C4-2B (cell line): ENCODE results near the gene BIK.

Experiments
- ZFX ChIP-seq: fragments of 450-650 bp; IDR thresholded peaks from 2 replicates; pipeline ENCODE4 v1.6.1; 2017
- TF ChIP-seq, protein P1 (sequence below): fragments of 450-650 bp; conservative IDR thresholded peaks from 2 replicates; pipeline ENCODE4 v1.5.1; 2017; ENCODE audit warnings: mild to moderate bottlenecking

DNA sequence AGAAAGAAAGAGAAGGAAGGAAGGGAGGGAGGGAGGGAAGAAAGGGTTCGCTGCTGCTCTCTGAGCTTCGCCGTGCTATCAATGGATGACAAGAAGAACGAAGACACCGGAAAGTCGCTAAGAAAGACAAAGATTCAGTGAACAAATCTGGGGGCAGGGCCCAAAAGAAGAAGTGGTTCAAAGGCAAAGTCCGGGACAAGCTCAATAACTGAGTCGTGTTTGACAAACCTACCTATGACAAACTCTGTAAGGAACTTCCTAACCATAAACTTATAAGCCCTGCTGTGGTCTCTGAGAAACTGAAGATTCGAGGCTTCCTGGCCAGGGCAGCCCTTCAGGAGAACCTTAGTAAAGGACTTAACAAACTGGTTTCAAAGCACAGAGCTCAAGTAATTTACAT, 18.5 kb upstream of the BIK start:
- TF ChIP-seq, protein P1, sequence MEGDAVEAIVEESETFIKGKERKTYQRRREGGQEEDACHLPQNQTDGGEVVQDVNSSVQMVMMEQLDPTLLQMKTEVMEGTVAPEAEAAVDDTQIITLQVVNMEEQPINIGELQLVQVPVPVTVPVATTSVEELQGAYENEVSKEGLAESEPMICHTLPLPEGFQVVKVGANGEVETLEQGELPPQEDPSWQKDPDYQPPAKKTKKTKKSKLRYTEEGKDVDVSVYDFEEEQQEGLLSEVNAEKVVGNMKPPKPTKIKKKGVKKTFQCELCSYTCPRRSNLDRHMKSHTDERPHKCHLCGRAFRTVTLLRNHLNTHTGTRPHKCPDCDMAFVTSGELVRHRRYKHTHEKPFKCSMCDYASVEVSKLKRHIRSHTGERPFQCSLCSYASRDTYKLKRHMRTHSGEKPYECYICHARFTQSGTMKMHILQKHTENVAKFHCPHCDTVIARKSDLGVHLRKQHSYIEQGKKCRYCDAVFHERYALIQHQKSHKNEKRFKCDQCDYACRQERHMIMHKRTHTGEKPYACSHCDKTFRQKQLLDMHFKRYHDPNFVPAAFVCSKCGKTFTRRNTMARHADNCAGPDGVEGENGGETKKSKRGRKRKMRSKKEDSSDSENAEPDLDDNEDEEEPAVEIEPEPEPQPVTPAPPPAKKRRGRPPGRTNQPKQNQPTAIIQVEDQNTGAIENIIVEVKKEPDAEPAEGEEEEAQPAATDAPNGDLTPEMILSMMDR, result no peak
- no peak for TF ChIP-seq ZFX
